ENCODE measurements around the gene PLXNB2. TPM values are rescaled to one million over a fixed set of nuclear protein-coding genes. Genes with fewer than 3 reads are reported as not detected.

PLXNB2 gene
- total and polyA plus RNA-seq, 2 donors (not counting 1 experiment from before 2014, with no cell fraction given) = 62.7 to 209 TPM

DNA sequence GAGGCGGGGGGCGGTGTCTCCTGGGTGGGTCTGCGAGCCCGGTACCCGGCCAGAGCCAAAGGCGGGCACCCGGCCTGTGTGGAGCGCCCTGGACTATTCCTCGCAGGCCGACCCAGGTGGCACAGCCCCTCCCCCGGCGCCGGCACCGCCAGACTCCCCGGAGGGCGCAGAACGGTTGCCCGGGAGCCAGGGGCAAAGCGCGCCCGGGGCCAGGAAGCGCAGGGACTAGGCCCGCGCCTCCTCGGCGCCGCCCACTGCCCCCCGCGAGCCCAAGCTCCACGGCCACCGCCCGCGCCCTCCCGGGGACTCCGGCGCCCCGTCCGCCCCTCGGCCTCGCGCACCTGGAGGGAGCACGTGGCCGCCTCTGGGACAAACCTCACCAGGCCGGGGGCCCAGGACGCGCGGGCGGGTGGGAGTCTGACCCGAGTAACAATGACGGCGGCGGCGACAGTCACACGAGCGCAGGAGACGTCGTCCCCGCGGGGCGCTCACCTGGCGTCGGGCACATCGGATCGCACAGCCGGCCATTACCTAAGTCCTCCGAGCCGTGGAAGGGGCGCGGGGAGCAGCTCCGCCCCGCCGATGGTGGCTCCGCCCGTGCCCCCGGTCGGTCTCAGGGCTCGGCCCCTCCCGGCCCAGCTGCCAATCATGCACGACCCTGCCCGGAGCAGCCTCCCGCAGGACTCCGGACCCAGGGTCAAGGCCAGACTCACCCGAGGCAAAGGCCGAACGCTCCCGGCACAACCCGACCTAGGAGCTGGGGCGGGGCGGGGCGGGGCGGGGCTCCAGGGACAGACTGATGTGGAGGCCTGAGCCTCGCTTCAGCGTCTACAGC lies 7.4 kb downstream of the PLXNB2 start:
- Histone ChIP-seq H3K4me1 (ENCODE audit: control insufficient read depth, extremely low read depth, insufficient read depth, low read length) (peaks cover 52% of the 10 kb centered on the region), H3K27me3 (ENCODE audit: control insufficient read depth, insufficient read depth, low read length) (no peaks in the 10 kb centered on the region), H3K79me2 (ENCODE audit: control insufficient read depth, insufficient read depth, low read length) (peaks cover 95% of the 10 kb centered on the region), H3K27ac (ENCODE audit: insufficient read depth, low read length) (no peak overlapping the region), H3K4me3 (replicated peaks in 1 of 4; ENCODE audit: control extremely low read depth in 1 of 4, insufficient read depth in 1 of 4, low read depth in 3 of 4, low read length in 4 of 4) (peak overlapping the region in 1 of 4 experiments; percentile 40), H3K9ac (ENCODE audit: insufficient read depth, low read length) (peak overlapping the region; percentile 7), H3K36me3 (ENCODE audit: control insufficient read depth, insufficient read depth, low read length) (peaks cover 10% of the 10 kb centered on the region), H2AFZ (ENCODE audit: low read length) (no peak overlapping the region), H3K4me2 (ENCODE audit: extremely low read depth, insufficient read depth, low read length) (peak overlapping the region; percentile 51), H4K20me1 (ENCODE audit: control insufficient read depth, extremely low read depth, insufficient read depth, low read length) (peaks cover 2% of the 10 kb centered on the region), H3K9me3 (ENCODE audit: control insufficient read depth, insufficient read depth, low read depth, low read length) (no peaks in the 10 kb centered on the region)
- DNase-seq (ENCODE audit: low read depth in 2 of 2) = no peak
- no peak for TF ChIP-seq EZH2 (IDR thresholded peaks at IDR 0.05; ENCODE audit: low read length, missing control alignments)
- no peak for TF ChIP-seq CTCF (conservative IDR thresholded peaks at IDR 0.05 in 1 of 2, IDR thresholded peaks at IDR 0.05 in 1 of 2; ENCODE audit: low read depth in 1 of 2, low read length in 2 of 2)

- peak in 1 of 2 donors; percentile 18 for DNase-seq (ENCODE audit: low read depth in 2 of 2)
- no peak overlapping the region for H2AFZ ChIP-seq (ENCODE audit: low read length)
- peaks cover 2% of the 10 kb centered on the region for H4K20me1 ChIP-seq (ENCODE audit: control insufficient read depth, extremely low read depth, insufficient read depth, low read length)
- no peak overlapping the region for H3K9ac ChIP-seq (ENCODE audit: insufficient read depth, low read length)
- H3K36me3 ChIP-seq (ENCODE audit: control insufficient read depth, insufficient read depth, low read length) = peaks cover 6% of the 10 kb centered on the region
- no peaks in the 10 kb centered on the region for H3K9me3 ChIP-seq (ENCODE audit: control insufficient read depth, insufficient read depth, low read depth, low read length)
- H3K79me2 ChIP-seq (ENCODE audit: control insufficient read depth, insufficient read depth, low read length) = peaks cover 96% of the 10 kb centered on the region
- H3K4me2 ChIP-seq (ENCODE audit: extremely low read depth, insufficient read depth, low read length) = peak overlapping the region; percentile 51
- no peaks in the 10 kb centered on the region for H3K27me3 ChIP-seq (ENCODE audit: control insufficient read depth, insufficient read depth, low read length)
- peak overlapping the region in 1 of 4 experiments; percentile 40 for H3K4me3 ChIP-seq (replicated peaks in 1 of 4; ENCODE audit: control extremely low read depth in 1 of 4, insufficient read depth in 1 of 4, low read depth in 3 of 4, low read length in 4 of 4)
- H3K27ac ChIP-seq (ENCODE audit: insufficient read depth, low read length) = no peak overlapping the region
- TF ChIP-seq EZH2 (IDR thresholded peaks at IDR 0.05; ENCODE audit: low read length, missing control alignments) = no peak
- TF ChIP-seq CTCF (conservative IDR thresholded peaks at IDR 0.05 in 1 of 2, IDR thresholded peaks at IDR 0.05 in 1 of 2; ENCODE audit: low read depth in 1 of 2, low read length in 2 of 2) = no peak
- peaks cover 49% of the 10 kb centered on the region for H3K4me1 ChIP-seq (ENCODE audit: control insufficient read depth, extremely low read depth, insufficient read depth, low read length)
These were observed 8.3 kb downstream of the PLXNB2 start for GRCh38 chr22:50298937-50299784.

- H4K20me1 ChIP-seq (ENCODE audit: control insufficient read depth, extremely low read depth, insufficient read depth, low read length) = peaks cover 2% of the 10 kb centered on the region
- H2AFZ ChIP-seq (ENCODE audit: low read length) = no peak overlapping the region
- no peak overlapping the region for H3K4me2 ChIP-seq (ENCODE audit: extremely low read depth, insufficient read depth, low read length)
- H3K79me2 ChIP-seq (ENCODE audit: control insufficient read depth, insufficient read depth, low read length) = peaks cover 92% of the 10 kb centered on the region
- DNase-seq (ENCODE audit: low read depth in 2 of 2) = no peak
- H3K9me3 ChIP-seq (ENCODE audit: control insufficient read depth, insufficient read depth, low read depth, low read length) = no peaks in the 10 kb centered on the region
- no peak overlapping the region for H3K27ac ChIP-seq (ENCODE audit: insufficient read depth, low read length)
- H3K4me3 ChIP-seq (replicated peaks in 1 of 4; ENCODE audit: control extremely low read depth in 1 of 4, insufficient read depth in 1 of 4, low read depth in 3 of 4, low read length in 4 of 4) = no peak overlapping the region
- no peak overlapping the region for H3K9ac ChIP-seq (ENCODE audit: insufficient read depth, low read length)
- peaks cover 46% of the 10 kb centered on the region for H3K4me1 ChIP-seq (ENCODE audit: control insufficient read depth, extremely low read depth, insufficient read depth, low read length)
- TF ChIP-seq CTCF (conservative IDR thresholded peaks at IDR 0.05 in 1 of 2, IDR thresholded peaks at IDR 0.05 in 1 of 2; ENCODE audit: low read depth in 1 of 2, low read length in 2 of 2) = no peak
- TF ChIP-seq EZH2 (IDR thresholded peaks at IDR 0.05; ENCODE audit: low read length, missing control alignments) = no peak
- H3K27me3 ChIP-seq (ENCODE audit: control insufficient read depth, insufficient read depth, low read length) = no peaks in the 10 kb centered on the region
- peaks cover 7% of the 10 kb centered on the region for H3K36me3 ChIP-seq (ENCODE audit: control insufficient read depth, insufficient read depth, low read length)
These were observed 9.2 kb downstream of the PLXNB2 start for GRCh38 chr22:50298266-50298637.
